ENCODE results near the gene FGGY.

GRCh38 chr1:59767119-59767518, 470.2 kb downstream of the FGGY start:
- no peak for TF ChIP-seq CTCF (conservative IDR thresholded peaks at IDR 0.05 in 1 of 2, IDR thresholded peaks at IDR 0.05 in 1 of 2; ENCODE audit: extremely low read depth in 1 of 2, insufficient read depth in 1 of 2, low read depth in 1 of 2, low read length in 2 of 2)
- no peak for TF ChIP-seq EZH2 (IDR thresholded peaks at IDR 0.05; ENCODE audit: borderline replicate concordance, low read length)
